Fibroblast of lung (primary cell): ENCODE data around the gene HOXC10. TPM values are rescaled to one million over a fixed set of nuclear protein-coding genes. Genes with fewer than 3 reads are reported as not detected.

Experiments
- DNase-seq, 2 donors: peaks; one replicate each; pipeline versions ENCODE4 v3.0.0 to v3.0.0-alpha.2; 2010; ENCODE audit warnings: low read depth in 2 of 2
- H2AFZ ChIP-seq: 2 replicates; pipeline ENCODE4 v1.5.1; 2012; ENCODE audit warnings: low read length, control low read depth, inconsistent platforms
- H3K27ac ChIP-seq: 2 replicates; pipeline ENCODE4 v1.5.1; 2011; ENCODE audit warnings: low read length, control low read depth; ENCODE audit not compliant: insufficient read depth
- H3K27me3 ChIP-seq: 2 replicates; pipeline ENCODE4 v1.5.1; 2011; ENCODE audit warnings: mild to moderate bottlenecking, low read length; ENCODE audit not compliant: control insufficient read depth, insufficient read depth
- H3K36me3 ChIP-seq: 2 replicates; pipeline ENCODE4 v1.5.1; 2011; ENCODE audit warnings: low read length; ENCODE audit not compliant: control insufficient read depth, insufficient read depth
- H3K4me1 ChIP-seq: 2 replicates; pipeline ENCODE4 v1.5.1; 2011; ENCODE audit warnings: low read length; ENCODE audit not compliant: control insufficient read depth, insufficient read depth; ENCODE audit errors: extremely low read depth
- H3K4me2 ChIP-seq: 2 replicates; pipeline ENCODE4 v1.5.1; 2011; ENCODE audit warnings: low read length, control low read depth; ENCODE audit not compliant: insufficient read depth; ENCODE audit errors: extremely low read depth
- H3K4me3 ChIP-seq, 4 experiments: fragments of 200-600 bp in 1 of 4; sonication (generic) in 1 of 4; replicated peaks in 1 of 4; 2 replicates each; pipeline ENCODE4 v1.5.1; 2011 to 2016; ENCODE audit warnings: low read length in 4 of 4, low read depth in 3 of 4, mild to moderate bottlenecking in 3 of 4, control low read depth in 2 of 4, inconsistent platforms in 1 of 4, mixed read lengths in 1 of 4; ENCODE audit not compliant: insufficient read depth in 1 of 4; ENCODE audit errors: control extremely low read depth in 1 of 4
- H3K79me2 ChIP-seq: 2 replicates; pipeline ENCODE4 v1.5.1; 2012; ENCODE audit warnings: mild to moderate bottlenecking, low read length, inconsistent platforms; ENCODE audit not compliant: control insufficient read depth, insufficient read depth
- H3K9ac ChIP-seq: 2 replicates; pipeline ENCODE4 v1.5.1; 2011; ENCODE audit warnings: mild to moderate bottlenecking, low read length, control low read depth; ENCODE audit not compliant: insufficient read depth
- H3K9me3 ChIP-seq: 2 replicates; pipeline ENCODE4 v1.5.1; 2012; ENCODE audit warnings: low read depth, low read length; ENCODE audit not compliant: control insufficient read depth, insufficient read depth
- H4K20me1 ChIP-seq: 2 replicates; pipeline ENCODE4 v1.5.1; 2011; ENCODE audit warnings: low read length; ENCODE audit not compliant: control insufficient read depth, insufficient read depth; ENCODE audit errors: extremely low read depth
- CTCF ChIP-seq, 2 donors: IDR thresholded peaks in 1 of 2; conservative IDR thresholded peaks in 1 of 2; 1 replicate in 1 of 2; 2 replicates in 1 of 2; pipeline ENCODE4 v1.5.1; 2011 to 2012; ENCODE audit warnings: low read length in 2 of 2, control low read depth in 1 of 2, inconsistent platforms in 1 of 2, low read depth in 1 of 2, mild to moderate bottlenecking in 1 of 2
- EZH2 ChIP-seq: IDR thresholded peaks from 2 replicates; pipeline ENCODE4 v1.5.1; 2012; ENCODE audit warnings: low read length, control low read depth, mild to moderate bottlenecking; ENCODE audit errors: missing control alignments
- polyA plus RNA-seq, 2 donors: library from polyadenylated mRNA; depleted of rRNA in 1 of 2; stranded (reverse) in 1 of 2; unstranded in 1 of 2; fragments of >200 nt; gene quantifications; 2 replicates each; pipeline ENCODE4 v1.2.1, GENCODE V29; 2011 to 2012; ENCODE audit warnings: missing spikeins in 1 of 2
- total RNA-seq: library from RNA; depleted of rRNA; stranded (reverse); fragments of >200 nt; gene quantifications from 2 replicates; pipeline ENCODE4 v1.2.1, GENCODE V29; 2014

HOXC10 gene
- total and polyA plus RNA-seq, 2 donors (not counting 1 experiment from before 2014, with no cell fraction given), result 0.06 TPM; not detected in 1

- Histone ChIP-seq H3K79me2 (no peaks in the 10 kb centered on the region), H3K9me3 (no peaks in the 10 kb centered on the region), H3K4me1 (no peaks in the 10 kb centered on the region), H3K27ac (no peak overlapping the region), H2AFZ (no peak overlapping the region), H3K4me2 (no peak overlapping the region), H4K20me1 (no peaks in the 10 kb centered on the region), H3K27me3 (peaks cover 93% of the 10 kb centered on the region), H3K9ac (no peak overlapping the region), H3K4me3 (no peak overlapping the region), H3K36me3 (no peaks in the 10 kb centered on the region)
- TF ChIP-seq EZH2 (no peak), CTCF (conservative IDR thresholded peaks at IDR 0.05 in 1 of 2, IDR thresholded peaks at IDR 0.05 in 1 of 2; ENCODE audit: low read depth in 1 of 2, low read length in 2 of 2) (no peak)
- no peak for DNase-seq
Measured at GRCh38 chr12:53966085-53966384, 18.9 kb upstream of the HOXC10 start.

- Histone ChIP-seq H3K27me3 (peaks cover 93% of the 10 kb centered on the region), H3K9ac (no peak overlapping the region), H3K79me2 (no peaks in the 10 kb centered on the region), H3K27ac (no peak overlapping the region), H4K20me1 (no peaks in the 10 kb centered on the region), H3K9me3 (no peaks in the 10 kb centered on the region), H3K4me2 (no peak overlapping the region), H3K4me3 (no peak overlapping the region), H3K36me3 (no peaks in the 10 kb centered on the region), H2AFZ (no peak overlapping the region), H3K4me1 (no peaks in the 10 kb centered on the region)
- no peak for DNase-seq
- TF ChIP-seq EZH2 (peak; percentile 96), CTCF (conservative IDR thresholded peaks at IDR 0.05 in 1 of 2, IDR thresholded peaks at IDR 0.05 in 1 of 2; ENCODE audit: low read depth in 1 of 2, low read length in 2 of 2) (no peak)
Measured at GRCh38 chr12:53966385-53967133, 18.4 kb upstream of the HOXC10 start.

GRCh38 chr12:53967421-53967925, 17.5 kb upstream of the HOXC10 start:
- Histone ChIP-seq H2AFZ (no peak overlapping the region), H3K9me3 (no peaks in the 10 kb centered on the region), H4K20me1 (no peaks in the 10 kb centered on the region), H3K4me3 (no peak overlapping the region), H3K4me1 (no peaks in the 10 kb centered on the region), H3K27ac (no peak overlapping the region), H3K9ac (no peak overlapping the region), H3K27me3 (peaks cover 95% of the 10 kb centered on the region), H3K36me3 (no peaks in the 10 kb centered on the region), H3K79me2 (no peaks in the 10 kb centered on the region), H3K4me2 (no peak overlapping the region)
- TF ChIP-seq EZH2, result no peak
- TF ChIP-seq CTCF (conservative IDR thresholded peaks at IDR 0.05 in 1 of 2, IDR thresholded peaks at IDR 0.05 in 1 of 2; ENCODE audit: low read depth in 1 of 2, low read length in 2 of 2), result no peak
- DNase-seq, result no peak
